GM18498 (cell line): ENCODE measurements around the gene PLD2.

ENCODE experiments used
- ATAC-seq: cut with Tn5 transposase; IDR thresholded peaks from one replicate; pipeline ENCODE4 v1.9.1; 2021; ENCODE audit warnings: mild to moderate bottlenecking, moderate library complexity; ENCODE audit not compliant: unreplicated experiment

Gene PLD2

GRCh38 chr17:4833941-4834680 lies 27.2 kb downstream of the PLD2 start:
- no peak for ATAC-seq

GRCh38 chr17:4834681-4835020 lies 27.7 kb downstream of the PLD2 start:
- no peak for ATAC-seq

- ATAC-seq = no peak
Observed at GRCh38 chr17:4836221-4836620, 29.3 kb downstream of the PLD2 start.

- no peak for ATAC-seq
Observed at GRCh38 chr17:4837471-4838308, 30.7 kb downstream of the PLD2 start.

GRCh38 chr17:4838309-4838785 lies 31.4 kb downstream of the PLD2 start:
- no peak for ATAC-seq

- ATAC-seq = no peak
Observed at GRCh38 chr17:4839221-4839620, 32.3 kb downstream of the PLD2 start.

- no peak for ATAC-seq
Observed at GRCh38 chr17:4839965-4840892, 33.3 kb downstream of the PLD2 start.

GRCh38 chr17:4840893-4841242 lies 33.9 kb downstream of the PLD2 start:
- no peak for ATAC-seq

GRCh38 chr17:4842376-4842775 lies 35.4 kb downstream of the PLD2 start:
- ATAC-seq = no peak

- no peak for ATAC-seq
Observed at GRCh38 chr17:4843321-4844000, 36.5 kb downstream of the PLD2 start.

GRCh38 chr17:4845118-4845517 lies 38.2 kb downstream of the PLD2 start:
- ATAC-seq = no peak

GRCh38 chr17:4846635-4847390 lies 39.9 kb downstream of the PLD2 start:
- ATAC-seq = no peak

- no peak for ATAC-seq
Observed at GRCh38 chr17:4849011-4849536, 42.1 kb downstream of the PLD2 start.

GRCh38 chr17:4850246-4850645 lies 43.3 kb downstream of the PLD2 start:
- ATAC-seq = no peak

GRCh38 chr17:4851084-4851483 lies 44.1 kb downstream of the PLD2 start:
- ATAC-seq = no peak

- ATAC-seq = no peak
Observed at GRCh38 chr17:4852567-4853207, 45.7 kb downstream of the PLD2 start.

GRCh38 chr17:4853208-4853671 lies 46.3 kb downstream of the PLD2 start:
- ATAC-seq = no peak

GRCh38 chr17:4854111-4854681 lies 47.2 kb downstream of the PLD2 start:
- no peak for ATAC-seq
